HG02642 (cell line): ENCODE results near the gene DLG4.

Experiments used
- ATAC-seq: cut with Tn5 transposase; IDR thresholded peaks from one replicate; pipeline ENCODE4 v1.9.1; 2021; ENCODE audit warnings: mild to moderate bottlenecking; ENCODE audit not compliant: unreplicated experiment, poor library complexity

Gene DLG4

GRCh38 chr17:7219812-7220592, at the start of gene DLG4, which contains the start of gene ACADVL:
DLG4 (minus strand) TSS chr17:7219836.
ACADVL (plus strand) TSS chr17:7219938; CDS start chr17:7219985, 47 bp downstream.
- ATAC-seq, result peak; percentile 74

GRCh38 chr17:7266784-7267183, 47.1 kb upstream of the DLG4 start:
- ATAC-seq, result no peak

GRCh38 chr17:7263801-7264078, 44.1 kb upstream of the DLG4 start:
- no peak for ATAC-seq

- no peak for ATAC-seq
Observed at GRCh38 chr17:7262935-7263800, 43.5 kb upstream of the DLG4 start.

GRCh38 chr17:7262192-7262934, 42.7 kb upstream of the DLG4 start, which contains the start of gene CLDN7:
CLDN7 (minus strand) TSS chr17:7262478; CDS start chr17:7262043, 435 bp downstream.
- no peak for ATAC-seq

GRCh38 chr17:7261379-7262191, 41.9 kb upstream of the DLG4 start:
- no peak for ATAC-seq

GRCh38 chr17:7260651-7261378, 41.2 kb upstream of the DLG4 start:
- ATAC-seq, result no peak

- no peak for ATAC-seq
Observed at GRCh38 chr17:7260151-7260550, 40.5 kb upstream of the DLG4 start.

- no peak for ATAC-seq
Observed at GRCh38 chr17:7259555-7259889, 39.9 kb upstream of the DLG4 start.

- no peak for ATAC-seq
Observed at GRCh38 chr17:7258731-7259554, 39.3 kb upstream of the DLG4 start.

- ATAC-seq, result no peak
Observed at GRCh38 chr17:7256766-7257456, 37.3 kb upstream of the DLG4 start.

- ATAC-seq, result no peak
Observed at GRCh38 chr17:7254511-7254910, 34.9 kb upstream of the DLG4 start.

- no peak for ATAC-seq
Observed at GRCh38 chr17:7253082-7253481, 33.4 kb upstream of the DLG4 start.

- ATAC-seq, result peak; percentile 58
Observed at GRCh38 chr17:7252176-7253043, 32.8 kb upstream of the DLG4 start, which contains the start of gene ELP5. ELP5 (plus strand) TSS chr17:7252215; CDS start chr17:7252551, 336 bp downstream.

GRCh38 chr17:7251661-7252175, 32.1 kb upstream of the DLG4 start, which contains the start of gene CTDNEP1:
CTDNEP1 (minus strand) TSS chr17:7251734; CDS start chr17:7251296, 438 bp downstream.
- ATAC-seq, result peak; percentile 80
